ENCODE measurements around the gene THBD. TPM values are rescaled to one million over a fixed set of nuclear protein-coding genes. Genes with fewer than 3 reads are reported as not detected.

Gene THBD
- total RNA-seq, 1 donor from 2014 or later = 11.8 TPM

- DNase-seq (no peak), ATAC-seq (ENCODE audit: poor library complexity) (no peak)
- intact Hi-C loops (cut with DNase I) = no loop called here
Measured at GRCh38 chr20:23024701-23025100, 24.8 kb downstream of the THBD start.

- intact Hi-C loops (cut with DNase I) = no loop called here
- DNase-seq (no peak), ATAC-seq (ENCODE audit: poor library complexity) (no peak)
Measured at GRCh38 chr20:23023621-23024177, 25.8 kb downstream of the THBD start.

DNA sequence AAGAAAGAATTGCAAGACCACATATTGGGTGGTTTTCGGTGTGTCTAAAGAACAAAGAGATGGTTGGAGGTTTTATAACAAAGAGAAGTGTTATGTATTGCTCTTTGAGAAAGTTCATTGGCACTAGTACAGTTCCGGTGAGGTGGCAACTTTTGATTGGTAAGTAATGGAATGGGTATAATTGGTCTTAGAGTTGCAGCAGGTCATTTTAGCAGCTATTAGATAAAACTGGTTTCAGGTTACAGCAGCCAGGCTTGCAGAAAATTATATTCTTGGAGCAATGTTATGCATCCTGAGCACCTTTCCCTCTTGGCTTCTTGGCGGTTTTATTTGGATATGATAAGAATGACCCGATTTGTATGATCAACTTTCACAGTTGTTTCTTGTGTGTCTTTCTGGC, 26.6 kb downstream of the THBD start:
- intact Hi-C loops (cut with DNase I) = no loop called here
- DNase-seq (no peak), ATAC-seq (ENCODE audit: poor library complexity) (no peak)

GRCh38 chr20:23021951-23022350, 27.5 kb downstream of the THBD start:
- DNase-seq (no peak), ATAC-seq (ENCODE audit: poor library complexity) (no peak)
- intact Hi-C loops (cut with DNase I) = no loop called here

GRCh38 chr20:23021541-23021940, 27.9 kb downstream of the THBD start:
- no peak for ATAC-seq (ENCODE audit: poor library complexity)
- no peak for DNase-seq
- intact Hi-C loops (cut with DNase I) = no loop called here

DNA sequence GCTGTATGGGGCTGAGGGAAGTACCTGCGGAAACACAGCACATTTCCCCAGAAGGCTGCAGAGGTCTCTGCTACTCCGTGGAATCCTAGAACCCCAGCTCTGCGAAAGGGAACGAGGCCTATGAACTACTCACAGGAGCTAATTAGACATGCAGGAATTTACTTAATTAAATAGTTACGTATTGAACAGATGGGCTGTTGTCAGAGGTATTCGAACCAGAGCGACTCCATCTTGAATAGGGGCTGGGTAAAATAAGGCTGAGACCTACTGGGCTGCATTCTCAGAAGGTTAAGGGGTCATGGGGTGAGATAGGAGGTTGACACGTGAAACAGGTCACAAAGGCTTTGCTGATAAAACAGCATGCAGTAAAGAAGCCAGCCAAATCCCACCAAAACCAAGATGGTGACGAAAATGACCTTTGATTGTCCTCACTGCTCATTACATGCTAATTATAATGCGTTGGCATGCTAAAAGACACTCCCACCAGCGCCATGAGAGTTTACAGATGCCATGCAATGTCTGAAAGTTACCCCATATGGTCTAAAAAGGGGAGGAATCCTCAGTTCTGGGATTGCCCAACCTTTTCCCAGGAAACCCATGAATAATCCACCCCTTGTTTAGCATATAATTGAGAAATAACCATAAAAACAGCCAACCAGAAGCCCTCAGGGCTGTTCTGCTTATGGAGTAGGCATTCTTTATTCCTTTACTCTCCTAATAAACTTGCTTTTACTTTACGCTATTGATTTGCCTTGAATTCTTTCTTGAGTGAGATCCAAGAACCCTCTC, 29.0 kb downstream of the THBD start:
- DNase-seq = no peak
- ATAC-seq (ENCODE audit: poor library complexity) = no peak
- intact Hi-C loops (cut with DNase I) = no loop called here

DNA sequence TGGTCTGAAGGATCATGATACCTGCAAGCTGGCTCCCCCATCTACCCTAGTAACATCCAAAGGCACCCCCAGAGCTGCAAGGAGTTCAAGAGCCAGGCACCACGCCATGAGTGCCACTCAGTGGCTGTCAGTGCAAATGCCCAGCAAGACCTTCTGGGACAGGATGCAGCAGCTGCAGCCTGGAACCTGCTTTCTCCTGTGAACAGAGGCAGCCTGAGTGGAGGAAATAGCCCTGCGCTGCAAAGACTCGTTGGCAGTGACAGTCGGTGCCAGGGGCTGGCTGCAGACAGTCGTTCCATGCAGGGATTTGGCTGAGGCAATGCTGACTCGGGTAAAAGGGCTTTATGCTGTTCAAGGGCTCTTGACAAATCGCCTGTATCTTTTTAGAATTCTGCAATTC, 30.1 kb downstream of the THBD start:
- no peak for ATAC-seq (ENCODE audit: poor library complexity)
- no peak for DNase-seq
- intact Hi-C loops (cut with DNase I) = no loop called here

- intact Hi-C loops (cut with DNase I) = no loop called here
- ATAC-seq (ENCODE audit: poor library complexity) (no peak), DNase-seq (no peak)
Measured at GRCh38 chr20:23018941-23019340, 30.5 kb downstream of the THBD start.

DNA sequence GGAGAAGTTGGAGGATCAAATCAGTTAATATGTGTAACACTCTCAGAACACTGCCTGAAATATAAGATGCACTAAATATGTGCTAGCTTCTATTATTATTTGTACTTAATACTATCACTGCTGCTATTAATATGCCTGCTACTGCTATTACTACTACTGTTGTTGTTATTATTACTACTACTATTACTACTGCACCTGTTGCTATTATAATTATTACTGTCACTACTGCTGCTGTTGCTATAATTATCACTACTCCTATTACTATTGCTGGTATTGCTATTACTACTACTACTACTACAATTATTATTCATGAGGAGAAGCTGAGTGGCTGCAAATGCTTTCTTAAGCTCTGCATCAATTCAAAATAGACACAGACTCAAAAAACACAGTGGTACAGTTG, 31.0 kb downstream of the THBD start:
- no peak for DNase-seq
- intact Hi-C loops (cut with DNase I) = no loop called here
- ATAC-seq (ENCODE audit: poor library complexity) = no peak

- no peak for ATAC-seq (ENCODE audit: poor library complexity)
- no peak for DNase-seq
- intact Hi-C loops (cut with DNase I) = no loop called here
Measured at GRCh38 chr20:23017516-23017915, 32.0 kb downstream of the THBD start.

DNA sequence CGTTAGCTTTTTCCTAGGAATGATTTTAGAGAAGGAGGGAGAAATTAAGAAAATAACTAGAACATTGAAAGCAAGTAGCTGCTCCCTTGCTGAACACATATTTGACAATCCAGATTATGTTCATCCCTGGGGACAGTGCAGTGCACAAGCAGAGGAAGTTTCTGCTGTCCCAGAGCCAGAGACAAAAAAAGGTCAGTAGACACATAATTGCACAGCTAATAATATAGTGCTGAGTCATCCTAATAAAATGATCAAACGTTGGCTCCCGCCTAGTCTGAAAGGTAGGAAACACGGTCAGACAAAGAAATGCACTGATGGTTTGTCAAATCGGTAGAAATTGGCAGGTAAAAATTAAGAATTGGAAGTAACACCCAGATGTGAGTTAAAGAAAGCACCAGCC, 36.0 kb downstream of the THBD start:
- intact Hi-C loops (cut with DNase I) = no loop called here
- peak; percentile 69 for ATAC-seq (ENCODE audit: poor library complexity)
- DNase-seq = no peak

- intact Hi-C loops (cut with DNase I) = no loop called here
- no peak for DNase-seq
- ATAC-seq (ENCODE audit: poor library complexity) = no peak
Measured at GRCh38 chr20:23011008-23011721, 38.3 kb downstream of the THBD start.

DNA sequence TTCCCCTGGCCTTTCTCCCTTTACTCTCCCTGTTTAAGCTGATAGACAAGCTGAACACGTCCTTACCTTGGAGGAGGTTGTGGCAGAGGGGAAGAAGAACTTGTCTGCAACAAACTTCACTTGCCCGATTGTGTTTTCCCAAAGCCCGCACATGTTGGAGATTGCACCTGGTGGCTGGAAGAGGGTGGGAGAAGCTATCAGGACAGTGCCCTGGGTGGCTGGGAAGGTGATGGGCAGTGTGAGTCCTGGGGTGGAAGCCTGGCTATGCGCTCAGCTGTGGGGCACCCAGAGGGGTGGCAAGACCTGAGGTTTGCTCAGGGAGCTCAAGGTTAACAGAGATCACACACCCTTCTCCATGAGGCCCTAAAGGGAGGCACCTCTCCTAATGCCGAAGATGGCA, 39.4 kb downstream of the THBD start:
- no peak for DNase-seq

DNA sequence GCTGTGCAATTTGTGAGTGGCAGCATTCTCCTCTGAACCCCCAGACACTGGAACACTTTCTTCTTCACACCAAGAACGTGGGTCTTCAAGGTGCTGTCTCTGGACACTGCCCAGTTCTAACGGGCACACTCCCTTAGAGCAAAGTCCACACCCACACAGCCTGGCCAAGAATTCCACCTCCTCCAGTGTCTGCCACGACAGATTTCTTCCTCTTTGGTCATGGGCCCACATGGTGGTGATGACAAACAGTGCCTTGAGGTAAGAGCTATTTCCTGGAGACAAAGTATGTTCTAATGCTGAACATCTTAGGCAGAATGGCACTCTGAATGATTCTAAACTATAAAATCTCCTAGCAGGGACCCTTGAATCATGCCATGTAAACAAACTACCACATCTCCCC, 39.8 kb downstream of the THBD start:
- no peak for ATAC-seq (ENCODE audit: poor library complexity)
- intact Hi-C loops (cut with DNase I) = no loop called here
- no peak for DNase-seq

More for the DNA sequence above, 39.4 kb downstream of the THBD start:
- intact Hi-C loops (cut with DNase I) = no loop called here
- no peak for ATAC-seq (ENCODE audit: poor library complexity)

DNA sequence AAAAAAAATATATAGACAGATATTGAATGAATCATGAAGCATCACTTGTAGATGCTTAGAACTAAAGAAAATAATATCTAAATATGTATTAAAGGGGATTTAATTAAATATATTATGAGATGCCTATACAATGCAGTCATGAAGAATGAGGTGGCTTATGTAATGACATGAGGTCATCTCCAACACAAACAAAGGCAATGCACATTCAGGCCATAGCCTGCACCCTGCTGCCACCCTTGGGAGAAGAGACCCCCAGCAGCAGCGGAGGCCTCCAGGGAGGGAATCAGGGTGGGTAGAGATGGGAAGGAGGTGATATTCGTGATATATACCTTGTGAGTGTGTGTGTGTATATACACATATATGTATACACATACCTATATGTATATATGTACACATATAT, 40.8 kb downstream of the THBD start:
- DNase-seq (no peak), ATAC-seq (ENCODE audit: poor library complexity) (no peak)
- intact Hi-C loops (cut with DNase I) = no loop called here

GRCh38 chr20:23007886-23008655, 41.4 kb downstream of the THBD start:
- intact Hi-C loops (cut with DNase I) = no loop called here
- DNase-seq = no peak
- ATAC-seq (ENCODE audit: poor library complexity) = no peak

GRCh38 chr20:23007462-23007861, 42.0 kb downstream of the THBD start:
- intact Hi-C loops (cut with DNase I) = no loop called here
- ATAC-seq (ENCODE audit: poor library complexity) = no peak
- DNase-seq = no peak

- no peak for ATAC-seq (ENCODE audit: poor library complexity)
- intact Hi-C loops (cut with DNase I) = no loop called here
- no peak for DNase-seq
Measured at GRCh38 chr20:23005776-23006175, 43.7 kb downstream of the THBD start.

- intact Hi-C loops (cut with DNase I) = no loop called here
- ATAC-seq (ENCODE audit: poor library complexity) (no peak), DNase-seq (no peak)
Measured at GRCh38 chr20:23003881-23004460, 45.5 kb downstream of the THBD start.
